Thyroid gland (tissue), 4 donors: ENCODE results near the gene WDR46. TPM values are rescaled to one million over a fixed set of nuclear protein-coding genes. Genes with fewer than 3 reads are reported as not detected.

Source experiments
- DNase-seq, 2 donors: peaks; one replicate each; pipeline ENCODE4 v3.0.0-alpha.2; 2019
- H3K27ac ChIP-seq, 3 donors: fragments of 200-600 bp; sonication (generic); 1 replicate in 2 of 3; 2 replicates in 1 of 3; pipeline ENCODE4 v1.5.1; 2016 to 2019; ENCODE audit warnings: mild to moderate bottlenecking in 1 of 3, moderate library complexity in 1 of 3
- H3K27me3 ChIP-seq: fragments of 200-600 bp; sonication (generic); one replicate; pipeline ENCODE4 v1.5.1; 2019
- H3K36me3 ChIP-seq, 2 donors: fragments of 200-600 bp; sonication (generic); one replicate each; pipeline ENCODE4 v1.5.1; 2016 to 2019
- H3K4me1 ChIP-seq, 2 donors: fragments of 200-600 bp; sonication (generic); one replicate each; pipeline ENCODE4 v1.5.1; 2017 to 2019
- H3K4me3 ChIP-seq, 3 donors: fragments of 200-600 bp; sonication (generic); replicated peaks in 1 of 3; 1 replicate in 2 of 3; 2 replicates in 1 of 3; pipeline ENCODE4 v1.5.1; 2016; ENCODE audit warnings: mild to moderate bottlenecking in 1 of 3
- H3K9me3 ChIP-seq: fragments of 200-600 bp; sonication (generic); one replicate; pipeline ENCODE4 v1.5.1; 2017
- POLR2A ChIP-seq, 2 donors: fragments of 450-650 bp; IDR thresholded peaks; one replicate each; pipeline ENCODE4 v1.6.1; 2017; ENCODE audit warnings: antibody characterized with exemption in 2 of 2, mild to moderate bottlenecking in 2 of 2, moderate library complexity in 1 of 2
- WGBS, 2 donors: methylation state at CpG; one replicate each; pipeline ENCODE4 v1.1.5; 2017; 5-methylcytosine and 5-hydroxymethylcytosine counted together
- intact Hi-C: fragments of 100-400 bp; cut with DNase I; formaldehyde crosslinking; loops from one replicate; pipeline ENCODE4 v1.15.1; 2023
- total RNA-seq, 4 donors: library from RNA; depleted of rRNA; stranded (reverse); fragments of >200 nt; gene quantifications; one replicate each; pipeline ENCODE4 v1.2.3, GENCODE V29; 2016
- TF ChIP-seq, protein P1 (sequence below), 6 experiments: fragments of 200-600 bp in 3 of 6; fragments of 450-650 bp in 3 of 6; sonication (generic) in 3 of 6; IDR thresholded peaks; one replicate each; pipeline ENCODE4 v1.5.1; 2016 to 2019; ENCODE audit warnings: antibody characterized with exemption in 6 of 6, mild to moderate bottlenecking in 2 of 6, inconsistent platforms in 1 of 6, moderate library complexity in 1 of 6

WDR46 gene
- 10 to 100 TPM; 25.8 to 63.9 (median 45.2) TPM for total RNA-seq

DNA sequence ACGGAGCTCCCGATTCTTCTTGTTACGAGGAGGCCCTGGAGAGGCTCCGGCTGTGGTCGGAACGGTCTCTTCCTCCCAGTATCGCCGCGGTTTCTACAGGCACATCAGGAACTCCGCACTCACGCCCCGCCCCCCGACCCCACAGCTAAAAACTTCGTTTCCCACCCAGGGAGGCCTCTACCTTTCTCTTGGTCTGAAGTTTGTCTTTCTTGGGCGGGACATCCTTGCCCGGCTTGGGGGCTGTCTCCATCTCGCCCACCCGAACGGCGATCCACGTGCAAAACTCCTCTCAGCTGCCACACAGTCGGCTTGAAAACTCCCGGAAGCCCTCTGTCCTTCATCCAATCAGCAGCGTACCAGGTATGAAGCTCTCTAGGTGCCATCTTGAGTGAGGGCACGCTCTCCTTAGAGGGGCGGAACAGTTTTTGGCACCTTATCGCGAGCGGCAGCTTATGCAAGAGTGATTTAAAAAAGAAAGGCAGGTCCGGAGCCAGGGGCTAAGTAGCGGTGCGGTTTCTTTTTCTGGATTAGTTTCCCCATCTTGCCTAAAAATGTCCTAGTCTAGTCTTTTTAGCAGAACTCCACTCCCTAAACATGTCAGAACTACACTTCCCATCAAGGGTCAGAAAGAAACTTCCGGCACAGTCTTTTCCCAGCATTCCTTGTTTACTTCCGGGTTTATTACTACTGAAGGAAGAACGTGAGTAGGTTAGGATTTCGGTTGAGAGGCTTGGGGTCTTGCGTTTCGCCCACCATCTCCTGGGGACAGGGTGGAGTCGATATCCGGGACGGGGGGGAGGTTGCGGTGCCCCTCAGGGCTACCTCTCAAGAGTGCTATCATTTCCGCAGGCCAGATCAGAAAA lies at the start of gene WDR46, which contains the start of gene PFDN6:
Gene WDR46 (minus strand): TSS at position 319 of the 863 bp plus-strand sequence. CDS start 69 bp downstream, at position 250.
Gene PFDN6 (plus strand): TSS at position 681 of the 863 bp plus-strand sequence. CDS start 256 bp downstream, outside the sequence.
- peaks cover 24 to 41% of the 10 kb centered on the region in 2 donors for H3K36me3 ChIP-seq
- TF ChIP-seq, protein P1, sequence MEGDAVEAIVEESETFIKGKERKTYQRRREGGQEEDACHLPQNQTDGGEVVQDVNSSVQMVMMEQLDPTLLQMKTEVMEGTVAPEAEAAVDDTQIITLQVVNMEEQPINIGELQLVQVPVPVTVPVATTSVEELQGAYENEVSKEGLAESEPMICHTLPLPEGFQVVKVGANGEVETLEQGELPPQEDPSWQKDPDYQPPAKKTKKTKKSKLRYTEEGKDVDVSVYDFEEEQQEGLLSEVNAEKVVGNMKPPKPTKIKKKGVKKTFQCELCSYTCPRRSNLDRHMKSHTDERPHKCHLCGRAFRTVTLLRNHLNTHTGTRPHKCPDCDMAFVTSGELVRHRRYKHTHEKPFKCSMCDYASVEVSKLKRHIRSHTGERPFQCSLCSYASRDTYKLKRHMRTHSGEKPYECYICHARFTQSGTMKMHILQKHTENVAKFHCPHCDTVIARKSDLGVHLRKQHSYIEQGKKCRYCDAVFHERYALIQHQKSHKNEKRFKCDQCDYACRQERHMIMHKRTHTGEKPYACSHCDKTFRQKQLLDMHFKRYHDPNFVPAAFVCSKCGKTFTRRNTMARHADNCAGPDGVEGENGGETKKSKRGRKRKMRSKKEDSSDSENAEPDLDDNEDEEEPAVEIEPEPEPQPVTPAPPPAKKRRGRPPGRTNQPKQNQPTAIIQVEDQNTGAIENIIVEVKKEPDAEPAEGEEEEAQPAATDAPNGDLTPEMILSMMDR (IDR thresholded peaks at IDR 0.05) = no peak
- peak in 1 of 2 donors; percentile 31 for TF ChIP-seq POLR2A (IDR thresholded peaks at IDR 0.05)
- 0 to 1% methylated on average over 32 to 36 of the region's 43 CpGs for WGBS, 2 donors

GRCh38 chr6:33336495-33336894 lies 47.5 kb upstream of the WDR46 start:
- intact Hi-C loops = no loop called here
- Histone ChIP-seq H3K36me3 (no peaks in the 10 kb centered on the region), H3K27me3 (no peaks in the 10 kb centered on the region), H3K4me1 (no peaks in the 10 kb centered on the region), H3K27ac (no peak overlapping the region), H3K9me3 (no peaks in the 10 kb centered on the region), H3K4me3 (no peak overlapping the region)
- DNase-seq = no peak
- TF ChIP-seq, protein P1 (IDR thresholded peaks at IDR 0.05) = no peak
- 87 to 88% methylated on average over 3 of the region's 3 CpGs for WGBS, 2 donors

More for the DNA sequence above, at the start of gene WDR46, which contains the start of gene PFDN6:
- H3K4me3 ChIP-seq = peak within 1 kb of the TSS; percentile 64 to 74 (median 73)
- H3K27ac ChIP-seq = peak within 1 kb of the TSS; percentile 69 to 82 (median 79)
- intact Hi-C loops = no loop called here
- peak; percentile 79 to 80 for DNase-seq
- H3K9me3 ChIP-seq = no peaks in the 10 kb centered on the region
- no peaks in the 10 kb centered on the region for H3K27me3 ChIP-seq
- peaks cover 11 to 17% of the 10 kb centered on the region in 2 donors for H3K4me1 ChIP-seq

GRCh38 chr6:33335916-33336315 lies 46.9 kb upstream of the WDR46 start:
- WGBS, 2 donors = 70 to 89% methylated on average over 4 of the region's 4 CpGs

DNA sequence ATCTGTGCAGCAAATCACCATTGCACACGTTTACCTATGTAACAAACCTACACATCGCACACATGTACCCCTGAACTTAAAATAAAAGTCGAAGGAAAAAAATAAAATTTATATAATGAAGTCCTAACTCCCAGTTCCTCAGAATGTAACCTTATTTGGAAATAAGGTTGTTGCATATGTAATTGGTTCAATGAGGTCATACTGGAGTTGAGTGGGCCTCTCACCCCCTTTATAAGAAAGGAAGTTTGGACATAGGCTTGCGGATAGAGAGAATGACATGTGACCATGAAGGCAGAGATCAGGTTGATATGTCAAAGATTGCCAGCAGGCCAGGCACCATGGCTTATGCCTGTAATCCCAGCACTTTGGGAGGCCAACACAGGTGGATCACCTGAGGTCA lies 44.6 kb upstream of the WDR46 start:
- H3K4me1 ChIP-seq = no peaks in the 10 kb centered on the region
- intact Hi-C loops = no loop called here
- TF ChIP-seq POLR2A (IDR thresholded peaks at IDR 0.05) = no peak
- TF ChIP-seq, protein P1 (IDR thresholded peaks at IDR 0.05) = no peak
- no peak overlapping the region for H3K27ac ChIP-seq
- WGBS, 2 donors = 92 to 95% methylated on average over 4 of the region's 4 CpGs
- H3K36me3 ChIP-seq = no peaks in the 10 kb centered on the region
- no peaks in the 10 kb centered on the region for H3K27me3 ChIP-seq
- H3K9me3 ChIP-seq = no peaks in the 10 kb centered on the region
- DNase-seq = no peak
- no peak overlapping the region for H3K4me3 ChIP-seq

More at GRCh38 chr6:33335916-33336315, 46.9 kb upstream of the WDR46 start:
- Histone ChIP-seq H3K27ac (no peak overlapping the region), H3K36me3 (no peaks in the 10 kb centered on the region), H3K4me1 (no peaks in the 10 kb centered on the region), H3K27me3 (no peaks in the 10 kb centered on the region), H3K4me3 (no peak overlapping the region), H3K9me3 (no peaks in the 10 kb centered on the region)
- TF ChIP-seq POLR2A (IDR thresholded peaks at IDR 0.05) = no peak
- TF ChIP-seq, protein P1 (IDR thresholded peaks at IDR 0.05) = no peak
- no peak for DNase-seq
- intact Hi-C loops = no loop called here

- 90 to 95% methylated on average over 10 of the region's 10 CpGs for WGBS, 2 donors
- no peak for DNase-seq
- intact Hi-C loops = no loop called here
Observed at GRCh38 chr6:33330736-33331135, 41.7 kb upstream of the WDR46 start.

More at GRCh38 chr6:33330736-33331135, 41.7 kb upstream of the WDR46 start:
- no peaks in the 10 kb centered on the region for H3K9me3 ChIP-seq
- H3K36me3 ChIP-seq = no peaks in the 10 kb centered on the region
- H3K4me1 ChIP-seq = no peaks in the 10 kb centered on the region
- H3K27me3 ChIP-seq = no peaks in the 10 kb centered on the region
- no peak overlapping the region for H3K4me3 ChIP-seq
- no peak overlapping the region for H3K27ac ChIP-seq
- TF ChIP-seq, protein P1 (IDR thresholded peaks at IDR 0.05) = no peak
- TF ChIP-seq POLR2A (IDR thresholded peaks at IDR 0.05) = no peak
